HG03095 (cell line): ENCODE results near the gene CENPK.
"Not testable (repeated sequence)": the region's sequence is repeated elsewhere in the genome, so short reads cannot be mapped to it uniquely, and the experiment has no call there.

Experiments used
- ATAC-seq: cut with Tn5 transposase; IDR thresholded peaks from one replicate; pipeline ENCODE4 v1.9.1; 2021; ENCODE audit warnings: moderate library complexity; ENCODE audit not compliant: unreplicated experiment

Gene CENPK

DNA sequence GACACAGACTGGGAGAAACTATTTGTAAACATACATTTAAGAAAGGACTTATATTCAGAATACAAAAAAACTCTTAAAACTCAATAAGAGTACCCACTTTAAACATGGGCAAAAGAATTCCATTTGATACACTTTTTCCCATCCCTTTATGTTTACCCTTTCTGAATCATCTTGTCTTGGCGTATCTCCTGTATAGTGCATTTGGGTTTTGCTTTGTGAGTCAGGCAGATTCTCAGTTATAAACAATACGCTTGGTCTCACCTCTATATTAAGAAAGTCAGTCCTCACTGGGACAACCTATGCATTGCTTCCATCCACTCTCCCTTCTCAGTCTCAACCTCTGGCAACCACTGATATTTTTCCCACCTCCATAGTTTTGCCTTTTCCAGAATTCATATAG, 54.0 kb downstream of the CENPK start:
- ATAC-seq: no peak

DNA sequence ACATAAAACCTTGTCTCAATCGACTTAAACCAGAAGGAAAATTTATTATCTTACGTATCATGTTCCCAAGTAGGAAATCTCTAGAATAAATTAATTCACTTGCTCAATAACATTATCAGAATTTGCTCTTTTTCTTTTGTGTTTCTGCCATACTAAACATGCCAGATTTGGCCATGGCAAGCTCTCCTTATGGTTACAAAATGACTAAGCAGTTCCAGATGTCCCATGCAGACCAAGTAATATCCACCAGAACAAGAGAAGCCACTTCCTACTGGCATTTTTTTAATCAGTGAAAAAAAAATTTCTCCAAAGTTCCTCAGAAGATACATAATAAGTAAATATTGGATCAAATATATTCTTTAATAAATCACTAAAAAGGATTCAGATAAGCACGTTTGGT, 56.0 kb downstream of the CENPK start:
- ATAC-seq: no peak

DNA sequence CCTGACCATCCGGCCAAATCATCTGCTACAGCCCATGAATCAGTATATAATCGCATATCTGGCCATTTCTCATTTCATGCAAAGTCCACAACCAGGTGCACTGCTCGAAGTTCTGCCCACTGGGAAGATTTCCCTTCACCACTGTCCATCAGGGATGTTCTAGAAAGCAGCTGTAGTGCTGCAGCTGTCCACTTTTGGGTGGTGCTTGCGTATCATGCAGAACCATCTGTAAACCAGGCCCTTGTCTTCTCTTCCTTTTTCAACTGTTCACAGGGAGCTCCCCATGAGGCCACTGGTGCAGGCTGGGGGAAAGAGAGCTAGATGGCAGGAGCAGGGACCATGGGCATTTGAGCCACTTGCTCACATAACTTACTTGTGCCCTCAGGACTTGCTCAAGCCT, 73.8 kb downstream of the CENPK start:
- no peak for ATAC-seq

DNA sequence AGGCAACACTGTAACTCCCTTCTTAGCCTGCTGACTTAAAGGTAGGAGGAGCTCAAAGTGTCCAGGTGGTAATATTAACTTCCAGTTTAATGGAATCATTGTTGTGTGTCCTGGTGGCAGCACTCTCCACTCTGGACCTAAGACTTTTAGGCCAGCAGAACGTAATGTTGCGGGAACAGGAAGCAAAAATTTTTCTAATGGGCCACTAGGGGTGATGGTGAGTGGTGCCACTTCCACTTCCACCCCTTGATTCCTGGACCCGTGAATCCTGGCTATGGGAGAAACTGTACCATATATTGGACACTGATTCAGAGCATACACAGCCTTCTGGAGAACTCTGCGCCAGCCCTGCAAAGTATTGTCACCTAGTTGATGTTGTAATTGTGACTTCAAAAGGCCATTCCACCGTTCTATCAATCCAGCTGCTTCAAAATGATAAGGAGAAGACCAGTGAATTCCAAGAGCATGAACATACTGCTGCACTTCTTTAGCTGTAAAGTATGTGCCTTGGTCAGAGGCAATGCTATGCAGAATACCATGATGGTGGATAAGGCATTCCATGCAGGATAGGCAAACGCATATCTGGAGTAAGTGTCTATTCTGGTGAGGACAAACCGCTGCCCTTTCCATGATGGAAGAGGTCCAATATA, 74.8 kb downstream of the CENPK start:
- not testable (repeated sequence) for ATAC-seq

DNA sequence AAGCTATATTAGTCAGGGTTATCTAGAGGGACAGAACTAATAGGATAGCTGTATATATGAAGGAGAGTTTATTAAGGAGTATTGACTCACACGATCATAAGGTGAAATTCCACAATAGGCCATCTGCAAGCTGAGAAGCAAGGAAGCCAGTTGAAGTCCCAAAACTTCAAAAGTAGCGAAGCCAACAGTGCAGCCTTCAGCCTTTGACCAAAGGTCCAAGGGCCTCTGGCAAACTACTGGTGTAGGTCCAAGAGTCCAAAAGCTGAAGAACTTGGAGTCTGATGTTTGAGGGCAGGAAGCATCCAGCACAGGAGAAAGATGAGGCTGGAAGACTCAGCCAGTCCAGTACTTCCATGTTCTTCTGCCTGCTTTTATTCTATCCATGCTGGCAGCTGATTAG, 76.2 kb downstream of the CENPK start:
- ATAC-seq: not testable (repeated sequence)

DNA sequence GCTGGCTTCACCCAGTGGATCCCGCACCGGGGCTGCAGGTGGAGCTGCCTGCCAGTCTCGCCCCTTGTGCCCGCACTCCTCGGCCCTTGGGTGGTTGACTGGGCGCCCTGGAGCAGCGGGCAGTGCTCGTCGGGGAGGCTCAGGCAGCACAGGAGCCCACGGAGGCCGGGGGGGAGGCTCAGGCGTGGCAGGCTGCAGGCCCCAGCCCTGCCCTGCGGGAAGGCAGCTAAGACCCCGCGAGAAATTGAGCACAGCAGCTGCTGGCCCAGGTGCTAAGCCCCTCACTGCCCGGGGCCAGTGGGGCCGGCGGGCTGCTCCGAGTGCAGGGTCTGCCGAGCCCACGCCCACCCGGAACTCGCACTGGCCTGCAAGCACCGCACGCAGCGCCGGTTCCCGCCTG, 77.6 kb downstream of the CENPK start:
- no peak for ATAC-seq

DNA sequence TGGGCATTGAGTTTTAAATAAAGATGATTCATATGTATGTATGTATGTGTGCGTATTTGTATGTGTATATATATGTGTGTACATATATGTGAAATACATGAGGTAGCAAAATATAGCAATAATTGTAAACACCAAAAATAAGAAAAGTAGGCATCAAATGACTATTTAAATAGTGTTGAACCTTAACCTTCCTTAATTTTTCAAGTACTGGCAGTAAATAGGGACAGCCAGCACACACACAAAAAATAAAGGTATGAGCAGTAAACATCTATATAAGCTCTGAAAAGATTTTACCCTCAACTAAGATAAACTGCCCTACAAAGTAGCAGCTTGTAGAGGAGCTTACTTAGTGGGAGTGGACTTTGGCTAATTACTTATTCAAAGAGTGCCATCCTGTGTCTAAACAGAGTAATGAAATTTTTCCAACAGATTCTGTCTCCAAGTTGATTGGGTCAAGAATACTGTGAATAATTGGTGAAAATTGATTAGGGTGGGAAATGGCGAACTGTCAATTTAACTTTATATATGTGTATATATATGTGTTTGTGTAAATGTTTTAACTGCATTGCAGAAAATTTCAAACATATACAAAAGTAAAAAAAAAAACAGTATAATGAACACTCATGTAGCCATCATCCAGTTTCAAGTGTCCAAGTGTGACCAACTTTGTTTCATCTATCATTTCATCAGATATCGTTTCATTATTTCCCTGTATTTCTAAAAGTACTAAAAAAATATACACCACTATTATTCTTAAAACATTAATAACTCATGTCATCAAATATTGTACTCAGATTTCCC, 79.2 kb downstream of the CENPK start:
- peak; percentile 54 for ATAC-seq

DNA sequence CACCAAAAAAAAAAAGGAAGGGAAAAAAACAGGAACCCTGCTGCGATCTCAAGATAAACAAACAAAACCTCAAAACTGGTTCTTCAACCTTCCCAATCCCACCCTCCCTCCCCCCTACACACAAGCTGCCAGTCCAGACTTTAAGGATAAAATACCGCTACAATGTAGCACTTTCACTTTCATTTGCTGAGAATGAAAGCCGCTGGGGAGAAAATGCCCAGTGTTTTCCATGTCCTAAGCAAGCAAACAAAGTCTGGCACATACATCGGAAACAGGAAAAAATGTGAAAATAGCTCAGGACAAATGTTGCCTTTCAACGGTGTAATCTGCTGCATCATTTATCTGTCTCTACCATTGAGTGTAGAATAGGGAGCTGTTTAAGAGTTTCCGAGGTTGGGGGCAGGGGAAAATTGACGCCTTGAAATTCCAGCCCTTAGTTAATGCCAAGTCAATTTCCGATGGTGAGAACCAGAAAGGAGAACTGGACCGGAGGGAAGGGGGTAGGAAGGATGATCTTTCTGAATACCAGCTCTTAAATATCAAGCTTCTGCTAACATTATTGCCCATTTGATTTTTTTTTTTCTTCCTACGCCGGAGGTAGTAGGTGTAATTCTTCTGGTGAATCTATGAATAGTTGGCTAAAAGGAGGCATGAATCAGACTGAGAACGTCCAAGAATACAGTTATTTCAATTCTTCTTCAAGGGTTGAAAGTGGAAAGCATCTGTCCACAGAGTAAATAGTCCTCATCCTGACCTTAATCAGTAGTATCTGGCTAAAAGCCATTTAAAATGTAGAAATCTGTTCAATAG, 80.0 kb downstream of the CENPK start:
- no peak for ATAC-seq

DNA sequence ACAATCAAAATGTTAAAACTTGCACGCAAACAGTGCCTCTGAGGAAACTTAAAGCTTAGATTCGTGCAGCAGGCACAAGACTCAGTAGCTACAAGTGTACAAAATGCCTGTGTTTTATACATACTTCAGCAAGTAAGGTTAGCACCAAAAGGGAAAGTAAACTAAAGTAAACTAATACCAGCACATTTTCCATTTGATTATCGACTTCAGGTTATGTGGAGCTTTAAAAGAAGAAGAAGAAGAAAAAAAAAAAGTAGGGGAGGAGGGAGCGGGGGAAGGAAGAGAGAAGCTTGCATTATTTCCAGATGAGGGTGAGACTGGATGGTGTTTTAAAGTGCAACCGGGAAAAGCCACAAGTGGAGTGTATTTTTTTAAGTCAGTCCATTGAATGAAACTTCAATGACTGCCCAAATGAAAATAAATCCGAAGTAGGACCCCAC, 80.7 kb downstream of the CENPK start:
- no peak for ATAC-seq

DNA sequence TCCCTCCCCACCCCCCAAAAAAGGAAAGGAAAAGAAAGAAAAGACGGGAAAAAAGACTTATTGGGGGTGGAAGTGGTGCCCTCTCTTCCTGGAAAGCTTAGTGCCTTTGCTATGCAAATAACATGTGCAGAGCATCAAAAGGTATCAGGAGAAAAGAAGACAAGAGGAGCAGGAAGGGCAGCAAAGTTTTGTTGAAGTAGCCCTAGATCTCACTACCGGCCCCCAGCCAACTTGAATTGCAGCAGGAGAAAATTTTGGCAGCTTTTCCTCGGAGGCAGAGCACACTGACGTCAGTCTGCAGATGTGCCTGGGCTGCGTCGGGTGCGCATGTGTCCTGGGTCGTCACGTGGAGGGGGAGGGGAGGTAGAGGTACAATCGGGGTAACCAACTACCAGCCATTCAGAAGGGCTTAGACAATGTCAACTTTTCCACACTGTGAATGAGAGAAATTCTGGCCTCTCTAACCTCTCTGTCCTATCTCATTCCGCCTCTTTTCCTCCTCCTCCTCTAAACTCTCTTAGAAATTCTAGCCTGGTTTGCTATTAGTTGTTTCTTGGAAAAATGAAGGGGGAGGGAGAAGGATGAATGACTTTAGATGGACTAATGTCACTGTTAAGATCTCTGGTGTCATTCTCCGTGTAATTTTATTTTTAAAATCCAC, 81.2 kb downstream of the CENPK start, which contains the start of gene ADAMTS6:
TSS of gene ADAMTS6 (minus strand) at position 286 of the 661 bp plus-strand sequence. CDS start 8,247 bp downstream, outside the sequence.
- peak; percentile 77 for ATAC-seq

DNA sequence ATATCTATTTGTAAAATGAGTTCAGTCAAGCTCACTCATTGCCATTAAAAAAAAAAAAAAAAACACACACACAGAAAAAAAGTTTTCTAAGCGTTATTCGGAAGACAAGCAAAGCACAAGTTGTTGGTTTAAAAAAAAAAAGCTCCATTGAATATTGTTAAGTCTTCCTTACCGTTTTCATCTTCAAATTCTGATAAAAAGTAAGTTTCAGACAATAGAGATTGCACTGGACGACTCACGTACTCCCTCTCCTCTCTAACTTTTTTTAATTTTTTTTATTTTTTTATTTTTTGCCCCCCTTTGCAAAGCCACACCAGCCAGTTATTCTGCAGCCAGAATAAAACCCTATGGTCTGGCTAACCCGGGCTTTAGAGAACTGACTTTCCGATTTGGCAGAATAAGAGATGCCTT, 81.8 kb downstream of the CENPK start:
- ATAC-seq: no peak

DNA sequence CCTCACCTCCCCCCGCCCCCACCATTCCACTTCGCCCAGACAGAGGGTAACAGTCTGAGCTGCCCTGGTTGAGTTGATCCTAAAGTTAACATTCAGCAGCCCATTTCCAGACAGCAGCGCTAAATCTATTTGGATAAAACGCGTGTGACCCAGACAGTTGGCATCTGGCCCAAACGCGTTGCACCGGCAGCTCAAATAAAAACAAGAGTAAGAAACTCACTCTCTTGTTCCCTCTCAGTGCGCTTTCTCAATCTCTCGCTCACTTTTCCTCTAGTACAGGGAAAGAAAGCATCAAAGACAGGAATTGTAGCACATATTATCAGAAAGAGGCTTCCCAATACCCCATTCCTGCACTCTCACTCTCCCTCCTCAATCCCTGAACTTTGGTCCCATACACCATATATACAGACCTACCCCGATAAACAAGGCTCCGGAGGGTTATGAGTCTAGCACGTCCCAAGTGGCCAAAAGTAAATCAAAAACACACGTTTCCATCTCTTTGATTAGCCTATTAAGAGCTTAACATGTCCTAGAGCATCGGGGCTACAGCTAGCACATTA, 82.6 kb downstream of the CENPK start:
- ATAC-seq: no peak

DNA sequence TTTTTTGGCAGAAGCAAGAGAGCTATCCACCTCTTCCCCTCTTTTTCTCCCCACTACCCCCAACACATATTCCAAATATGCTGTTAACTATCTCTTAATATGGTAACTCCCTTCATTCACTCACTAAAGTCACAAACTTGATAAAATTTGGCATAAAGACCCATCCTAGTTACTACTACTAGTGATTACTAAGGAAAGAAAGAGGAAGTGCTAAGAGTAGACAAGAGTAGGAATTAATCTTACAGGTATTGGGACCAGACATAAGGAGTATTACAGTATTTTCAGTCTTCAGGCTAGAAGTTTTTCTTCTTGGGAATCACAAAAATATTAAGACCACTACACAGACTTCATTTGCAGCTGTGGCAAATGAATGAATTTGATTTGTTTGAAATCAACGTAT, 83.4 kb downstream of the CENPK start:
- ATAC-seq: no peak

DNA sequence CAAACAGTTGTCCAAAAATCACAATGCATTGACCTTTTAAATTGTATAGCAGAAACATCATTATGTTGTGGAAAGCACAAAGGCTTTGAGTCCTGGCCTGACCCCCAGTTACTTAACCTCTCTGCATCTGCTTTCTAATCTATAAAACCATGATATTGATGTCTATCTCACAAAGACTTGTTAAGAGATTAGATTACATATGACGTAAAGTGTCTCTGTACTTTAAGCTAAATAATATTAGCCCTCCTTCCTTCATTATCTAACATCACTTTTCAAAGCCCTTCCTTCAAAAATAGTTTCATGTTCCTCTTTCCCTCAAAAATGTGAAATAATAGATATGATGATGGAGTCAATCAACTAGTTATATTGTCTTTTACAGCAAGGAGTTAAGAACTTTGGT, 84.6 kb downstream of the CENPK start:
- no peak for ATAC-seq

DNA sequence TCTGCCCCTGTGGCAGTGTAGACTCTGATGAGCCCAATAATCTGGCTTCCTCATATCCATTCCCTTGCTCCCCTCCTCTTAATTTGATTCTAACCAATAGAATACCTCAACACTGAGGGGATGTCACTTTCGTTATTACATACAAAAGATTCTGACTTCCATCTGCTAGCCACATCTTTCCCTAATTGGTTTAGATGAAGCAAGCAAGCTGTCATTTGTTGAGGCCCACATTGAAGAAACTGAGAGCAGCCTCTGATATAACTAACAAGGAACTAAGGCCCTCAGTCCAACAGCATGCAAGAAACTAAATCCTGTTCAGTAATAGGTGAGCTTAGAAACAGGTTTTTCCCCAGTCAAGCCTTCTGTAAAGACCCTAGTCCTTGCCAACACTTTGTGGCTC, 87.1 kb downstream of the CENPK start:
- ATAC-seq: no peak

DNA sequence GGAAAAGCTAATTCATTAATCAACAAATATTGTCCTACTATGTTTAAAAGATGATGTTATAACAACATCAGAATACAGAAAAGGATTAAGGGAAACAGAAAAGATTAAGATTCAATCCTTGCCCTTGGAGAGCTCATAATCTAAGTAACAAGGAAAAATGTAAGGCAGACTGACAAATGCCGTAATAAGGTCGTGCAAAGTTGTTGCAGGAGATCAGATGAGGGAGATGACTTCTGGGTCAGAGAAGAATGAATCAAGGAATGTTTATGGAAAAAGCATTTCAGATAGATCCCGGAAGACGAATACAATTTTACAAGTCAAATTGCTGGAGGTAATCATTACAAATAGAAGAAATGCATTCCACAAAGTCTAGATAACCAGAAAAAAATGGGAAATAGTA, 87.6 kb downstream of the CENPK start:
- no peak for ATAC-seq

DNA sequence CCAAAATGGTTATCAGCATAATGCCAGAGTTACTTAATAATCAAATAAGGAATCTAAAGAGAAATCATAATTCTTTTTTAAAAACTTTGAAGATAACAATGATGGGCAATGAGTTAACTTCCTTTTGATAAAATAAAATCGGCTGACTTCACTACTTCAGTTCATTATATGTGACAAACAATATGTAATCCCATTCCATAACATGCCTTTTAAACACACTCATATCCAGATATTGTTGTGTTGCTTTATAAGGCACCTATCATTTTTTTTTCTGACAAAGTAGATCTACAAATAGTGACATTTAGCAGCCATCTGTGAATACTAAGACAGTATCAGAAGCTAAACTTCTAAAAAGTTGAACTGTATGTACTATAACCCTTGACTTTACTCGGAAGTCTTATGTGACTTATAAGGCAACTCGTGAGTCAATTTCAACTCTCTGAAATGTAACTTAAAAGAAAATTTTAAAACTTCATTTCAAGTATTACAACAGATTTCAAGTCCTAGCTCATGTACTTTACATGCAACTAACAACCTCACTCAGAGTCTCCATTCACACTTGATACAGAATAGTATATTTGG, 88.7 kb downstream of the CENPK start:
- no peak for ATAC-seq

DNA sequence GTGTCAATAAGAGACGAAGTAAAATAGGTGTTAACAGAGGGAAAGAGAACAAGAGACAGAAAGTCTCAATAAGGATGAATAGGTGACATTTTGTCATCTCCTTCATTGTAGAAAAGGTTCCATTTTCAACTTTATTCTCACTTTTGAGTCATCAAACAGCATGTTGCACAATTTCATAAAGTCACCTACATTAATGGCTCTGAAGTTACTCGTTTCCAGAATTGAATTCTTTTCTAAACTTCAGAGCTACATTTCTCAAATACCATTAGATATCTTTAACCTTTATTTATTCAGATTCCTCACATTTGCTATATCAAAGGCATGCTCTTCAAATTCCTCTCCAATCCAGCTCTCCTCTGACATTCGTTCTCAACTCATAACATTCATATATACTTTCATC, 94.3 kb downstream of the CENPK start:
- ATAC-seq: no peak
